HL-60 (cell line): Measurements from ENCODE around the gene ADAMTSL3.

Source experiments
- CTCF ChIP-seq: IDR thresholded peaks from one replicate; pipeline ENCODE4 v1.5.1; 2011; ENCODE audit warnings: low read length, control low read depth, inconsistent platforms; ENCODE audit not compliant: insufficient read depth
- POLR2AphosphoS5 ChIP-seq: IDR thresholded peaks from 2 replicates; pipeline ENCODE4 v1.6.1; 2012; ENCODE audit warnings: low read depth

- TF ChIP-seq POLR2AphosphoS5 (no peak), CTCF (no peak)
Observed at GRCh38 chr15:83992324-83993031, 338.6 kb downstream of the ADAMTSL3 start.
